ENCODE data around the gene ABHD11. TPM values are rescaled to one million over a fixed set of nuclear protein-coding genes. Genes with fewer than 3 reads are reported as not detected.

Gene ABHD11
- total RNA-seq, 1 experiment from 2014 or later: 18.9 TPM

GRCh38 chr7:73740212-73740611 lies 1.6 kb upstream of the ABHD11 start:
- intact Hi-C loops (cut with micrococcal nuclease): loop anchor here (10.0 kb wide), 1 partner anchor 65 kb away; no protein-coding TSS in a partner anchor
- peaks cover 5% of the 10 kb centered on the region for H3K4me1 Mint-ChIP-seq (ENCODE audit: insufficient read depth, unreplicated experiment)
- no peak overlapping the region for H3K27ac Mint-ChIP-seq (ENCODE audit: low read depth, unreplicated experiment)
- ChIA-PET CTCF (interaction anchor here (0.6 to 5.0 kb wide), 5 partner anchors 41 to 222 kb away, joined by 3 to 35 read pairs (median 4); no protein-coding TSS in a partner anchor), POLR2A (interaction anchor here (0.6 to 3.0 kb wide), 6 partner anchors 8 to 110 kb away, joined by 3 to 28 read pairs (median 6); partner anchors contain the start of gene STX1A)
- no peaks in the 10 kb centered on the region for H3K27me3 Mint-ChIP-seq (ENCODE audit: insufficient read depth, unreplicated experiment)
- DNase-seq (ENCODE audit: unreplicated experiment): no peak
- H3K4me3 Mint-ChIP-seq (ENCODE audit: unreplicated experiment): peak overlapping the region; percentile 46
- no TSS peak for BruUV-seq (replicated peaks)
- no peak for TF ChIP-seq CTCF (IDR thresholded peaks at IDR 0.05; ENCODE audit: unreplicated experiment)
- H3K9me3 Mint-ChIP-seq (ENCODE audit: unreplicated experiment): no peaks in the 10 kb centered on the region
- H3K36me3 Mint-ChIP-seq (ENCODE audit: insufficient read depth, unreplicated experiment): peaks cover 14% of the 10 kb centered on the region

GRCh38 chr7:73739387-73739767 lies 775 bp upstream of the ABHD11 start:
- ChIA-PET CTCF (interaction anchor here (0.6 to 5.0 kb wide), 8 partner anchors 10 to 234 kb away, joined by 3 to 35 read pairs (median 4); no protein-coding TSS in a partner anchor), POLR2A (interaction anchor here (0.7 to 3.0 kb wide), 14 partner anchors 20 to 218 kb away, joined by 3 to 28 read pairs (median 8); partner anchors contain the start of genes BAZ1B, METTL27, STX1A and TBL2)
- TSS peak; percentile 81 for BruUV-seq (replicated peaks)
- Mint-ChIP-seq H3K4me3 (ENCODE audit: unreplicated experiment) (peak overlapping the region; percentile 91), H3K4me1 (ENCODE audit: insufficient read depth, unreplicated experiment) (peaks cover 13% of the 10 kb centered on the region), H3K9me3 (ENCODE audit: unreplicated experiment) (no peaks in the 10 kb centered on the region), H3K27ac (ENCODE audit: low read depth, unreplicated experiment) (peak overlapping the region; percentile 94), H3K27me3 (ENCODE audit: insufficient read depth, unreplicated experiment) (no peaks in the 10 kb centered on the region), H3K36me3 (ENCODE audit: insufficient read depth, unreplicated experiment) (peaks cover 19% of the 10 kb centered on the region)
- intact Hi-C loops (cut with micrococcal nuclease): no loop called here
- DNase-seq (ENCODE audit: unreplicated experiment): no peak
- no peak for TF ChIP-seq CTCF (IDR thresholded peaks at IDR 0.05; ENCODE audit: unreplicated experiment)

- no peaks in the 10 kb centered on the region for H3K9me3 Mint-ChIP-seq (ENCODE audit: unreplicated experiment)
- peak; percentile 59 for DNase-seq (ENCODE audit: unreplicated experiment)
- BruUV-seq (replicated peaks): TSS peak; percentile 36
- ChIA-PET CTCF (interaction anchor here (0.9 to 5.0 kb wide), 6 partner anchors 12 to 287 kb away, joined by 4 to 35 read pairs (median 5); no protein-coding TSS in a partner anchor), POLR2A (interaction anchor here (0.6 to 3.0 kb wide), 20 partner anchors 18 to 1992 kb away, joined by 3 to 28 read pairs (median 6); partner anchors contain the start of genes BAZ1B, METTL27, STX1A and TBL2)
- H3K36me3 Mint-ChIP-seq (ENCODE audit: insufficient read depth, unreplicated experiment): peaks cover 20% of the 10 kb centered on the region
- H3K27me3 Mint-ChIP-seq (ENCODE audit: insufficient read depth, unreplicated experiment): no peaks in the 10 kb centered on the region
- peaks cover 14% of the 10 kb centered on the region for H3K4me1 Mint-ChIP-seq (ENCODE audit: insufficient read depth, unreplicated experiment)
- H3K27ac Mint-ChIP-seq (ENCODE audit: low read depth, unreplicated experiment): peak overlapping the region; percentile 76
- intact Hi-C loops (cut with micrococcal nuclease): loop anchor here (1.0 kb wide), 1 partner anchor 113 kb away; no protein-coding TSS in a partner anchor
- no peak for TF ChIP-seq CTCF (IDR thresholded peaks at IDR 0.05; ENCODE audit: unreplicated experiment)
- peak overlapping the region; percentile 91 for H3K4me3 Mint-ChIP-seq (ENCODE audit: unreplicated experiment)
These were observed 386 bp downstream of the ABHD11 start for GRCh38 chr7:73738220-73738611.

GRCh38 chr7:73737491-73738219 lies 947 bp downstream of the ABHD11 start:
- Mint-ChIP-seq H3K36me3 (ENCODE audit: insufficient read depth, unreplicated experiment) (peaks cover 20% of the 10 kb centered on the region), H3K27me3 (ENCODE audit: insufficient read depth, unreplicated experiment) (no peaks in the 10 kb centered on the region), H3K4me3 (ENCODE audit: unreplicated experiment) (peak overlapping the region; percentile 91), H3K27ac (ENCODE audit: low read depth, unreplicated experiment) (peak overlapping the region; percentile 76), H3K9me3 (ENCODE audit: unreplicated experiment) (no peaks in the 10 kb centered on the region), H3K4me1 (ENCODE audit: insufficient read depth, unreplicated experiment) (peaks cover 14% of the 10 kb centered on the region)
- POLR2A ChIA-PET: interaction anchor here (0.6 to 3.0 kb wide), 15 partner anchors 18 to 1993 kb away, joined by 3 to 28 read pairs (median 5); partner anchors contain the start of genes BAZ1B, METTL27, STX1A and TBL2
- intact Hi-C loops (cut with micrococcal nuclease): loop anchor here (1.0 kb wide), 1 partner anchor 114 kb away; no protein-coding TSS in a partner anchor
- no peak for TF ChIP-seq CTCF (IDR thresholded peaks at IDR 0.05; ENCODE audit: unreplicated experiment)
- no TSS peak for BruUV-seq (replicated peaks)
- DNase-seq (ENCODE audit: unreplicated experiment): no peak
- CTCF ChIA-PET: interaction anchor here (0.6 to 10.0 kb wide), 7 partner anchors 12 to 761 kb away, joined by 3 to 67 read pairs (median 5); no protein-coding TSS in a partner anchor
